DOHH2 (cell line): ENCODE results near the gene ANKRD34A.

Experiments
- EZH2phosphoT487 ChIP-seq: fragments of 200-600 bp; sonication (generic); IDR thresholded peaks from 2 replicates; pipeline ENCODE4 v1.6.1; 2017; ENCODE audit warnings: borderline replicate concordance, mild to moderate bottlenecking, antibody characterized with exemption, low read length, moderate library complexity, mixed read lengths
- TF ChIP-seq, protein P1 (sequence below): fragments of 200-600 bp; sonication (generic); IDR thresholded peaks from one replicate; pipeline ENCODE4 v1.5.1; 2014; ENCODE audit warnings: antibody characterized with exemption, mild to moderate bottlenecking, low read depth, low read length; ENCODE audit not compliant: poor library complexity, severe bottlenecking

DNA sequence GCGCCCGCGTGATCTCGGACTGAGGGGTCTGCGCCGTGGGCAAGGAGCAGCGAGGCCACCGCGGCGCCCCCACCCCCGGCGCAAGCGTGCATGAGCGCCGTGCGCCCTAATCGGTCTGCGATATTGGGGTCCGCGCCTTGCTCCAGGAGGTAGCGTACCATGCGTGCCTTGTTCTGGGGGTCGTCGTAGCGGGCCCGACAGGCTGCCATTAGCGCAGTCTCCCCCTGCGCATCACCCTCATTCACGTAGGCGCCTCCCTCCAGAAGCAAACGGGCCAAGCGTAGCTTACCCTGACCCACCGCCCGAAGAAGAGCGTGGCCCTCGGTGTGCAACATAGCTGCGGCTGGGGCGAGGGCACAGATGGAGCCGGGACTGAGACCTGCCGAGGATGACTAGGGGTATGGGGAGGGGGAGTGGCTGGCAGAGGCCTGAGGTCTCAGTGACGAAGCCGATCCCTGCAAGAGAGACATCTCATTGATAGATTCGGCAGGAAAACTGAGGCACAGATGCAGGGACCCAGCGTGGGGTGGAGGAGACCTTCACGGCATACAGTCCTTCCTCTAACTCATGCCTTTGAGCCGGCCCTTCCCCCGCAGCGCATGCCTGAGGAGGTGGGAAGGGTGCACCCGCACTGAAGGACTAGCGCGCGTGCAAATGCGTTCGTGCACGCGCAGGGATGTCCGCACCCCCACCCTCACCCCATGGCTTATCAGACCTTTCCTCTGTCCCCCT lies 2.8 kb downstream of the ANKRD34A start:
- TF ChIP-seq, protein P1, sequence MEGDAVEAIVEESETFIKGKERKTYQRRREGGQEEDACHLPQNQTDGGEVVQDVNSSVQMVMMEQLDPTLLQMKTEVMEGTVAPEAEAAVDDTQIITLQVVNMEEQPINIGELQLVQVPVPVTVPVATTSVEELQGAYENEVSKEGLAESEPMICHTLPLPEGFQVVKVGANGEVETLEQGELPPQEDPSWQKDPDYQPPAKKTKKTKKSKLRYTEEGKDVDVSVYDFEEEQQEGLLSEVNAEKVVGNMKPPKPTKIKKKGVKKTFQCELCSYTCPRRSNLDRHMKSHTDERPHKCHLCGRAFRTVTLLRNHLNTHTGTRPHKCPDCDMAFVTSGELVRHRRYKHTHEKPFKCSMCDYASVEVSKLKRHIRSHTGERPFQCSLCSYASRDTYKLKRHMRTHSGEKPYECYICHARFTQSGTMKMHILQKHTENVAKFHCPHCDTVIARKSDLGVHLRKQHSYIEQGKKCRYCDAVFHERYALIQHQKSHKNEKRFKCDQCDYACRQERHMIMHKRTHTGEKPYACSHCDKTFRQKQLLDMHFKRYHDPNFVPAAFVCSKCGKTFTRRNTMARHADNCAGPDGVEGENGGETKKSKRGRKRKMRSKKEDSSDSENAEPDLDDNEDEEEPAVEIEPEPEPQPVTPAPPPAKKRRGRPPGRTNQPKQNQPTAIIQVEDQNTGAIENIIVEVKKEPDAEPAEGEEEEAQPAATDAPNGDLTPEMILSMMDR: no peak
- no peak for TF ChIP-seq EZH2phosphoT487
